ENCODE data around the gene GNB4.

The GNB4 gene

DNA sequence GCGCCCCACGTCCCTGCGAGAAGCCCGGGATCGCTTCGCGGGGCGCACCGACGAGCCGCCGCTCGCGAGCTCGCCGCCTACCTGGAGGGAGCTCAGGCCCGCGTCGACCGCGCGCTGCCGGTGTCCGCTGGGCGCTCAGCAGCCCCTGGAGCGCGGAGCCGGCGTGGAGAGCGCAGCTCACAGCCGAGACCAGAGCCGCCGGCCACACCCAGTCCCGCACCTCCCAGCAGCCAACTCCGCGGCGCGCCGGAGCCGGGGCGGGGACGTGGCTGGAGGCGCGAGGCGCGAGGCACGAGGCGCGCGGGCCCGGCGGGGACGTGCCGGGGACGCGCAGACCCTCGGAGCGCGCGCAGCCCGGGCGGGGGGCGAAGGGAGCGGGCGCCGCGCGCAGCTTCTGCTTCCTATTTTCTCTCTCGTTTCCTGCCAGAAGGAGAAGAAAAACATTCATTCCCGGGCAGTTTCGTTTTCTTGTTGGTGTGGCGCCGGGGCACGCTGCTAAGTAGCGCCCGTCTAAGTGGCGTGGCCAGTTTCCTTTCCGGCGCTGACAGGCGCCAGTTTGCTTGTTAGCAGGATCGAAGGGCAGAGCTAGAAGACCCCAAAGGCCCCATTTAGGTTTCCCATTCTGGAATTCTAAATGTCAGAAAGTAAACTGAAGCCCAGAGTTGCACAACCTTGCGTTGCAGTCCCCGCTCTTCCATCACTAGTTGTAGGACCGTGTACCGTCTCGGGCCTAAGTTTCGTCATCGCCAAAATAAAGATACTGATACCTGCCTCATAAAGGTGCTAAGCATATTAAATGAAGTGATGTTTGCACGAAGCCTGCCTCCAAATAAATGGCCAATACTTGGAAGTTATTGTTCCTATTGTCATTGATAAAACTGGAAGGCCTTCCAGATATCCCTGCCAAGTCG, at the start of gene GNB4:
Gene GNB4, minus strand, starts transcription at position 206 of the 911 bp plus-strand sequence. CDS start 25,270 bp downstream, outside the sequence.
- DNase-seq (ENCODE audit: low read depth) = peak; percentile 89

DNA sequence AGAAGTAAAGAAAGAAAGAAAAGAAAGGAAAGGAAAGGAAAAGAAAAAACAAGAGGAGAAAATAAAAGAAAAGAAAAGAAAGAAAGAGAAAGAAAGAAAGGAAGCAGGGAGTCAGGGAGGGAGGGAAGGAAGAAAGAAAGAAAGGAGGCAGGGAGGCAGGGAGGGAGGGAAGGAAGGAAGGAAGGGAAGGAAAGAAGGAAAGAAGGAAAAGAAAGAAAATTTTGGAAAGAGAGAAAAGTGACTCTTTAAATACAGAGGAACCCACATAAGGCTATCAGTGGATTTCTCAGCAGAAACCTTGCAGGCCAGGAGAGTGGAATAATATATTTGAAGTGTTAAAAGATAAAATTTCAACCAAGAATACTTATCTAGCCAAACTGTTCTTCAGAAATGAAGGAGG, 44.2 kb upstream of the GNB4 start:
- DNase-seq (ENCODE audit: low read depth) = no peak

DNA sequence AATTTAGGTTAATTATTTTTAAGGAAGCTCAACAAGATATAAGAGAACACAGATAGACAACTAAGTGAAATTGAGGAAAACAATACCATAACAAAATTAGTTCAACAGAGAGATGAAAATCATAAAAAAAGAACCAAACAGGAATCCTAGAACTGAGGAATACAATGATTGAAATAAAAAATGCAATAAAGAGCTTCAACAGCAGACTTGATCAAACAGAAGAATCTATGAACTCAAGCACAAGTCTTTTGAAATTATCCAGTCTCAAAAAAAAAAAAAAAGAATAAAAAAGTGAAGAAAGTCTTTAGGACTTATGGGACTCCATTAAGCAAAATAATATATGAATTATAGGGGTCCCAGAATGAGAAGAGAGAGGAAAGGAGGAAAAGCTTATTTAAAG, 42.0 kb upstream of the GNB4 start:
- DNase-seq (ENCODE audit: low read depth) = no peak

DNA sequence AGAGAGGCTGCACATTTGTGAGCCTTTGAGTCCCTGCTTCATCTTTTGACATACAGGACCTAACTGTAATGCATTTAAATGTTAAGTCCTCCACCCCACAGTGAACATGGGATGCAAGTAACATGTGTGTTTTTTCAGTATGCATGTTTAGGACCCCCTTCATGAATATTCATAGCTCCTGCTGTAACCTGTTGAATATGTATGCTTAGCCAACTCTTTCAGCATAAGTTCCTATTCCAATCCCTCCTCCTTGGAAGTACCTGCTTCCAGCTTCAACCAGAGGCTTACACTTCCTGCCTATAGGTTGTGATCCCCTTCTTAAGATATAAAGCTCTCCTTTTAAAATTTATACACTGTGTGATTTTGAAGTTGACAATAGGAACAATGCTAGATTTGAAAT, 36.9 kb upstream of the GNB4 start:
- DNase-seq (ENCODE audit: low read depth) = no peak

DNA sequence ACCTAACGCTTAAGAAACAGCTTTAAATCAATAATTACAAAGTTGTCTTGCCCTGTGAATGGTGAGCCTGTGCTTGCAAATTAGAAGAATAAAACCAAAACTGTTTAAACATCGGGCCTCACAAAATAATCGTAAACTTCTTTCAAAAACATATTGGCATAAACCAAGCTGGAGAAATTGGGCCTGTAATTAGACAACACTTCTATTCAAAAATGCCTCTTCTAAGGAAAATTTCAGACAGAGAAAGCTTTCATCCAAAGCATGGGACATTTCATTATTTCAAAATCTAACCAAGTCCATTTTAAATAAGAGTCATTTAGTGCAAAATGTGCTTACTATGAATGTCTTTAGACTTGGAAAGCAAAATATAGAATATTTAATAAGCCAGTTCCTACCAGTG, 35.5 kb upstream of the GNB4 start:
- no peak for DNase-seq (ENCODE audit: low read depth)

DNA sequence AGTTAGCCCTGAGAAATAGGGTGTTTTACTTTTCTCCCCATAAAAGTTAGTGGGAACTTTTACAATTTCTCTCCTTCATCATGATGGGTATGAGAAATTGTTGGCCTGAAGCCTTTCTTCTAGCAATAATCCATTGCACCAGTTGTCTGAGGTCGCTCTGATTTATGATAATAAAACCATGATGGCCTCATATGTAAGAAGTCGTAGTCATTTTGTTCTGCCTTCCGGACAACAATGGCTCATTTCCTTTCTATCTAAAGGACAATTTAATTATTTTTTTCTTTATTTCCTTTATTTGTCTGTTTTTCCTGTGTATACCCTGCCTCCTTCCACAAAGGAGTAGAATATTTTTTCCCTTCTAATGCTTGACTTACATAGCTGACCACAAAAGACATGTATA, 31.6 kb upstream of the GNB4 start:
- DNase-seq (ENCODE audit: low read depth) = no peak

DNA sequence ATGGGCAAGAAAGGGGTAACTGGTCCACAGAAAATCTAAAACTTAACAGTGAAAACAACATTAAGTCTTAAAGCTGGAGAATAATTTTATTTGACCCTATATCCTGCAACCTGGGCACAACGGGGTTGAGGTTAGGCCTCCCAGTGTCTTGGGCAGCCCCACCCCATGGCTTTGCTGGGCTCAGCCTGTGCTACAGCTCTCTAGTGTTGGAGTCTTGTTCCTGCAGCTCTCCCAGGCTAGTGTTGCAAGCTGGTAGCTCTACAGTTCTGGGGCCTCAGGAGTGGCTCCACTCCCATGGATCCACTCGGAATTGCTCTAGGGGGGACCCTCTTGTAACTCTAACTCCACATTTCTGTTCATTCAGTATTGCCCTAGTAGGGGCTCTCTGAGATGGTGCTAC, 24.9 kb upstream of the GNB4 start:
- DNase-seq (ENCODE audit: low read depth) = no peak

DNA sequence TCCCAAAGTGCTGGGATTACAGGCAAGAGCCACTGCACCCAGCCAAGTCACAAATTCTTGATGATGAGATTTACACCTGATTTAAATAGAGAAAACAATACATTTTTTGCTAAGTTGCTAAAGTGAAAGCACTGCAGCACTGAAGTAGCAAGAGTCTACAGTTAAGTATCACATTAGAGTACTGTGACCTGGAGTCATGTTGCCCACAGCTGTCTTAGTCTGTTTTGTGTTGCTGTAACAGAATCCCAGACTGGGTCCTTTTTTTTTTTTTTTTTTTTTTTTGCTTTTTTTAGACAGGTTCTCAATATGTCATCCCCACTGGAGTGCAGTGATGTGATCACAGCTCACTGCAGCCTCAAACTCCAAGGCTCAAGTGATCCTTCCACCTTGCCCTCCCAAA, 23.2 kb upstream of the GNB4 start:
- no peak for DNase-seq (ENCODE audit: low read depth)

DNA sequence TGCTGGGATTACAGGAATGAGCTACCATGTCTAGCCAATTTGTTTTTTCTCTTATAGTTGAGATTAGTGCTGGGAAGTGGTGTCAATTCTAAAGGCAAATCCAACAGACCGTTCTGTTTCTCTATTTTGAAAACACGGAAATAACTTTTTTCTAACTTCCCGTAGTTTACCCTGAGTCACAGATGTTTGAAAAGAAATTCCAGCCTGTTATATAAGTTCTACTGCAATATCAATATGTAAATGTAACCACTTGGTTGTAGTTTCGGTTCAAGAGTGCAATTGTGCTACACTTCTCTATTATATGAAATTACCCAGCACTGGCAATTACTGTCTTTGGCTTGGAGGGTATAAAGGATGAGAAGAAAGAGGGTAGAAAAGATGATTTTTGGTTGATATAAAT, 22.3 kb upstream of the GNB4 start:
- DNase-seq (ENCODE audit: low read depth) = no peak

DNA sequence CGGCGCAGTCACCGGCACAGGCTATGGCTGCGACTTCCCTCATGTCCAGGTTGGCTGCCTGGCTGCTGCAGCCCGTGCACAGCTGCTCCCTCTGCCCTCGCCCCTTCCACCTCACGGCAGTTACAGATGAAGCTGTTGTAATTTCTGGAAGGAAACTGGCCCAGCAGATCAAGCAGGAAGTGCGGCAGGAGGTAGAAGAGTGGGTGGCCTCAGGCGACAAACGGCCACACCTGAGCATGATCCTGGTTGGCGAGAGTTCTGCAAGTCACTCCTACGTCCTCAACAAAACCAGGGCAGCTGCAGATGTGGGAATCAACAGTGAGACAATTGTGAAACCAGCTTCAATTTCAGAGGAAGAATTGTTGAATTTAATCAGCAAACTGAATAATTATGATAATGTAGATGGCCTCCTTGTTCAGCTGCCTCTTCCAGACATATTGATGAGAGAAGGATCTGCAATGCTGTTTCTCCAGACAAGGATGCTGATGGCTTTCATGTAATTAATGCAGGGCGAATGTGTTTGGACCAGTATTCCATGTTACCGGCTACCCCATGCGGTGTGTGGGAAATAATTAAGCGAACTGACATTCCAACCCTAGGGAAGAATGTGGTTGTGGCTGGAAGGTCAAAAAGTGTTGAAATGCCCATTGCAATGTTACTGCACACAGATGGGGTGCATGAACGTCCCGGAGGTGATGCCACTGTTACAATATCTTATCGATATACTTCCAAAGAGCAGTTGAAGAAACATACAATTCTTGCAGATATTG, 13.2 kb upstream of the GNB4 start:
- DNase-seq (ENCODE audit: low read depth) = no peak

DNA sequence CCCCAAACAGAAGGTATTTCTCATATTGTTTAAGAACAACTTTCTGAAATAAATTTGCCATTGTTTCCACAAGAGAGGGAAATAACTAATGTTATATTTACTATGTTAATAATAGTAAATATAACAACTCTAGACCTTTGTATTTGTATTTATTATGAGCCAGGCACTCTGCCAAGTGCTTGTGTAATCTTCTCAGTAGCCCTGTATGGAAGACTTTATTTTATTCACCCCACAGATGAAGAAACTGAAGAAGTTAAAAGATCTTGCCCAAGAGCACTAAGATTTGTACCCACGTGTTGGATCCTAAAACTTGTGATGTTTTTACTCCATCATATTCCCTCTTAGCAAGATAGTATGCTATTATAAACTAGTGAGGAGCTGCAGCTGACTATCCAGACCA, 12.0 kb upstream of the GNB4 start:
- DNase-seq (ENCODE audit: low read depth) = peak; percentile 54

DNA sequence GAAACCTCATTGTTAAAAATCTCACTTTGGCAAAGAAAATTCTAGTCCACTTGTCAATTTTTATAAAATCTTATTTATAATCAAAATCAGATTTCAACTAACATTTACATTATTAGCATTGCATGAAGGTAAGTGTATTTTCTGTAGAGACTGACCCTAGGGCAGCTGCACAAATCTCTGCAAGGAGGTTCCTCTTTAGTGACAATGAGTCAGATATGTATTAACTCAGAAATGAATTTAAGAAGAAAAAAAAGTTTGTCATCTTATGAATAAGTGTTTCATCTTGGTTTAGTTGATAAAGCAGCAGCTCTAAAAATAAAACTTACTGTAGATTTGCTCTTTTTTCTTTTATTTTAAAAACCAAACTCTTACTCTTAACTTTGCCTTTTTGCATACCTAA, 9.0 kb upstream of the GNB4 start:
- no peak for DNase-seq (ENCODE audit: low read depth)

DNA sequence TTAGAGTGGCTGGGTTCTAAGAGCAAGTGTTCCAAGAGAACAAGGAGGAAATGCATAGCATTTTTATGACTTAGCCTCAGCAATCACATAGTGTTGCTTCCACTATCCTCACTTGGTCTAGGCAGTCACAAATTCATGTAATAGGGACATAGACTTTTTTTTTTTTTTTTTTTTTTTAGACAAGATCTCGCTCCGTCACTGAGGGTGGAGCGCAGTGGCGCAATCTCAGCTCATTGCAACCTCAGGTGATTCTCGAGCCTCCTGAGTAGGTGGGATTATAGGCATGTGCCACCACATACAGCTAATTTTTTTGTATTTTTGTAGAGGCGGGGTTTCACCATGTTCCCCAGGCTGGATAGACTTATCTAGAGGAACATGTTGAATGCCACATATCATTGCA, 4.7 kb upstream of the GNB4 start:
- peak; percentile 34 for DNase-seq (ENCODE audit: low read depth)

DNA sequence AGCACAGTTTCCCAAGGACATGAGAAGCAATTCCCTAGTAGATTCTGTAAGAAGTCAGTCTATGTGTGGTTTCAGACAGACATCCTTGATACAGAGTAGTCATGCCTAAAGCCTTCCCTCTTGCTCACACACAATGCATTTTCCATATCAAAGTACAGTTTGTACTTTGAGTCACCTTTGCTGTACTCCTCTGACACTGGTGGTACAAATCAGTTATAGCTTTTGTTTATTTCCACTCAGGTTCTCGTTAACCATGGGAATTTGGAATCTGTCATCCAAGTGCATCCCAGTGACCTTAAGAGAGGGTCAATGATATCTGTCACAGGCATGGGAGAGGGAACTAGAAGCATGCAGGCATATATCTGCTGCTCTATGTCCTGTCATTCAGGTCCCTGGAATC, 3.6 kb upstream of the GNB4 start:
- peak; percentile 80 for DNase-seq (ENCODE audit: low read depth)

DNA sequence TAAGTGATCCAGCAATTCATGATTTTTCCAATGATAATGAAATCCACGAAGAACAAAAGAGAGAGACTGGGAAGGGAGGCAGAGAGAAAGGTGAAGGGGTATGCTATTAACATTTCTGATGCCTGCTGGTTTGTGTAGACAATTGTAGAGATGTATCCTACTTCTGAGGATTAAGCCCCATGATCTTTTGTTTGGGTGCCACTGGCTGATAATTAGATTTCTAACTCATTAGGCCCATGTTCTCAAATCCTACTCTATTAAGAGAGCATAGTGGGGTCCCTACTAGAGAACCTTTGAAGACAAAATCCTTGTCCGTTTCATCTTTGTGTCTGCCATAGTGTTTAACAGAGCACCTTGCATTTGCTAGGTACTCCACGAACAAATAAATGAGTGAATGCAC, 2.7 kb upstream of the GNB4 start:
- no peak for DNase-seq (ENCODE audit: low read depth)

DNA sequence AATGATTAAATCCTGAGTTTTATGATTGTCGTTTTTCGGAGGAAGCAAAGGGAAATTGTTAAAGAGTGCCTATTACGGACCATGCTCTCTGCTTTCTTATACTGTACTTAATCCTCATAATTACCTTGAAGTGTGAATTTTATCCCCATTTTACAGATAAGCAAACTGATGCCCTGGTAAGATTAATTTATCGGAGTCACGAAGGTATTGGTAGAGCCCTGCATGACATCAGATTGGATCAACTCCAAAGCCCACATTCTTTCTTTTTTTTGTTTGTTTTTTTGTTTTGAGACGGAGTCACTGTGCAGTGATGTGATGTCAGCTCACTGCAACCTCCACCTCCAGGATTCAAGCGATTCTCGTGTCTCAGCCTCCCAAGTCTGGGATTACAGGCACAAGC, 1.6 kb upstream of the GNB4 start:
- no peak for DNase-seq (ENCODE audit: low read depth)

DNA sequence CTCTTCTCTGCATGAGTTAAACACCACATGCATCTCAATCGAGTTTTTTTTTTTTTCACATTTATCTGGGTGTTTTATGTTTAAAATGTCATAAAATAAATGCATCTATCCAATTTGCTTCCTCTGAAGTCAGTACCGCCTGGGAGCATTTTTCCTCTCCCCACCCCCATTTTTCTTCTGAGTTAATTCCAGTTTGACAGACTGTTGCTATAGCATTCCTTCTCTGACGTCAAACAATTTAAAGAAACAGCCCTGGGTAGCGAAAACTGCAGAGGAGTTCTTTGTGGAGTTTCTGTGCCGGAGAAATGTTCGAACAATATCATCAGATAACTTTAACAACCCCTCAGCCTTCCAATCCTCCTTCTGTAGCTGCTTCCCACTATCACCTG, 900 bp upstream of the GNB4 start:
- DNase-seq (ENCODE audit: low read depth) = peak; percentile 84

DNA sequence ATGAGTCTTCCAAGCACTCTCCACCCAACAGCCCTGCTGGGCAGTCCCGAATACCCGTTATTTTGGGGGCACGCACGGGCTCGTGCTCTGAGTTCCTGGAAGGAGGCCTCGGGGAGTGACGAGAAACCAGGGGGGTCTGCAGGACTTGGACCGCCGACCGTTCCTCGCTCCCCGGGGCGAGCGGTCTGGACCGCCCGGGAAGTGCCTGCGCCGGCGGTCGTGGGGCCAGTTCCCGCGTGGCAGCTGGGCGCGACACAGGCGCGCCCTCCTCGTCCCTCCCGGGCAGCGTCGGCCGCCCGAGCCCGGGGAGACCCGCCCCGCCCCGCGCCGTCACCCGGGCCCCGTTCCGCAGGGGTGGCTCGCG, 387 bp downstream of the GNB4 start:
- peak; percentile 34 for DNase-seq (ENCODE audit: low read depth)

DNA sequence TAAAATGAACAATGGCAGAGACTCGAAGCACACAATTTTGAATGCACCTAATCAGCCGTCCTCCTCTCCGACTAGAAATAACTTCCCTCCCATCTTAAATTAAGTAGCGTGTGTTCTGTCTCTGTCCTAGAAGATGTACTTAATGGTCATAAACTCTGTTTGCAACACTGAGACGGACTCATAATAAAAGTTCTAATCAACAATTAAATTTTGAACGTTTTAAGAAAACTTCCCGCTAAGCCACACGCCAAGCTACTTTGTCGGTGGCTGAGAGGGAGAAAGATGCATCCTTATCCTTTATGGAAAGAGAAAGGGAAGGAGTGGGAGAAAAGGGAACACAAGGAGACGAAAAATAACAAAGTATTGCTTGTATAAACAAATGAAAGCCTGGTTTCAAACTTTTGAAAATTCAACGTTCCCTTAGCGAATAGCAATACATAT, 989 bp downstream of the GNB4 start:
- DNase-seq (ENCODE audit: low read depth) = no peak

DNA sequence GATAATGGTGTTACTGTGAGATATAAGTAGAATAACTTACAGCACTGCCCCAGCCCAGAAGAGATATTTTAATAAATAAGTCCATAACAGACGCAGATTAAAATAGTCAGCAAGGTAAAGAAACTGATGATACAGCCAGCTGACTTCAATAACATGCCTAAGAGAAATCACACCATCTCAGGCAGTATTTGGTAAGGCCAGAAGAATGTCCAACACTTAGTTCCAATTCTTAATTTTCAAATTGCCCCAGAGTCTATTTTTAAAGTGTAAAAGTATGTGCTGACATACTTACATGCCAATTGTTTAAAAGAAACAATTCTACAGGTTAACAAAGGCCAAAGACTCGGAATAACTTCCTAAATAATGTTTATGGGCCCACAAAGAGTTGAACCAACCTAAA, 1.6 kb downstream of the GNB4 start:
- peak; percentile 49 for DNase-seq (ENCODE audit: low read depth)

DNA sequence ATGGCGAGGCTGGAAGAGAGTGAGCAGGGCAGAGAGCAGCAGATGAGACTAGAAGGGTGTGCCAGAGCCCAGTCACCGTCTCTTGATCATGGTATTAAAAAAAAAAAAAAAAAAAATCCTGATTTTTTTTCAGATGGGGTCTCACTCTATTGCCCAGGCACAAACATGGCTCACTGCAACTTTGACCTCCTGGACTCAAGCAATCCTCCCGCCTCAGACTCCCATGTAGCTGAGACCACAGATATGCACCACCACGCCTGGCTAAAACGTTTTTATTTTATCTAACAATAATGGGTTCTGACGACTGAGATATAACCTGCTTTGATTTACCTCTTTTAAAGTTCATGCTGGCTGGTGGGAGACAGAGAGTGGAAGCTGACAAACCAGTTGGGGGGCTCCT, 4.0 kb downstream of the GNB4 start:
- no peak for DNase-seq (ENCODE audit: low read depth)

DNA sequence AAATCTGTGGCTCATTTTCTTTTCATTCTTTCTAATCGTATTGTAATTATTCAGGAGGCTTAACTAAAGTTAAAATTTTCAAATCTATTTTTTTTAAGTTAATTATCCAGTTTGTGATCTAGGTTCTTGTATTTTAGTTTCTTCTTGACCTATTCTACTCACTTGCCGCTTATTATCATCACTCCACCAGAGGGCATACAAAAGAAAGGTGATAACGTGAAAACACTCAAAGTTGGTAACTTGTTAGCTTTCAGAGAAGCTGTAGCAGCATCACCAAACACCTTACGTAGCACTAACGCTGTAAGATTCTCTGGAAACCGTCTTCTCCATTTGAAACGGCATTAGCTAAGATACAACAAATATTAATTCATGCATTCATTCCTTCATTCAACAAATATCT, 4.8 kb downstream of the GNB4 start:
- DNase-seq (ENCODE audit: low read depth) = peak; percentile 43

DNA sequence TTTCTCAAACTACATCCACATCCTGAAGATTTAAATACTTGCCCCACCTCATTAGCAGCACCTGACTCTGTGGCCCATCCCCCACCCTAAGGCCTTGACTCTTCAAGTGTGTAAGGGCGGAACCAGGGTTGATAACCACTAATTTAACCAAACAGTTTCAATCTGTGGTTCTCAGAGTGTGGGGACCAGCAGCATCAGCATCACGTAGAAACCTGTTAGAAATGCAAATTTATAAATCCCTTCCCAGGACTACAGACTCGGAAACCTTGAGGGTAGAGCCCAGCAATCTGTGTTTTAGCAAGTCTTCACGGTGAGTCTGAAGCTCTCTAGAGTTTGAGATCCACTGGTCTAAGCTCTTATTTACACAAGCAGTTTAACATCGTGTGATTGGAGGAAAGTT, 12.4 kb downstream of the GNB4 start:
- DNase-seq (ENCODE audit: low read depth) = no peak

DNA sequence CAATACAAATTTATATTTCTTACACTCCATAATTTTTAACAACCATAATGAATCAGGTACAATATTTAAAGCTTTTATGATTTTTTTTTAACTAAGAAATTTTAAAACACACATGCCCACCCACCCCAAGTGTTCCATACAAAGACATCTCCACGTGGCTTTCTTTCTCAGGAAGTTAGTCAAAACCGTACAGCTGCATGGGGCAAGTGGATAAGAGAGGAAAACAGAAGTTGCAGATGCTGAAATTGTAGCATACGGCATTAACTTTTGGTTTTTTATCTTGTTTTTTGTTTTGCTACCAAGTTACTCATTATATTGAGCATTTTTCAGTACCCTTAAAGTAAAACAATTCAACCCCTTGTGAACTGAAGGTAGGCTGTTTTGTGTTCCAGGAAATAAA, 14.8 kb downstream of the GNB4 start:
- DNase-seq (ENCODE audit: low read depth) = no peak
